Measurements from ENCODE around the gene NAV3.

DNA sequence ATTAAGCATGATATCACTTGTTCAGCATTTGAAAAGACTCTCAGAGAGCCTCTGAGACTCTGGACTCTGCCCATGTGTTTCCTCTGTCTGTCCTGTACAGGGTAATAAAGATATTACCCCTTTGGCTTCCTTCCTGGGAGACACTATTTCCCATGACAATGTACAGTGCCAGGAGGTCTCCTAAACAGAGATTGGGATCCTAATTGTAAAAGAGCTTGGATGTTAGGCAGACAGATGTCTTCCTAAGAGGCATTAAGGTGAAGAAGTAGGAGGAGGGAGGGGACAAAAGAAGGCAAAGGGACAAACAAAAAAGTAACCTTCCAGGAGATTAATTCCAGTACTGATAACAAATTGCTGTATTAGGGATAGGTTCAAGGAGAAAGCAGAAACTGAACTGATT, 45.5 kb upstream of the NAV3 start:
- TF ChIP-seq, protein P1, sequence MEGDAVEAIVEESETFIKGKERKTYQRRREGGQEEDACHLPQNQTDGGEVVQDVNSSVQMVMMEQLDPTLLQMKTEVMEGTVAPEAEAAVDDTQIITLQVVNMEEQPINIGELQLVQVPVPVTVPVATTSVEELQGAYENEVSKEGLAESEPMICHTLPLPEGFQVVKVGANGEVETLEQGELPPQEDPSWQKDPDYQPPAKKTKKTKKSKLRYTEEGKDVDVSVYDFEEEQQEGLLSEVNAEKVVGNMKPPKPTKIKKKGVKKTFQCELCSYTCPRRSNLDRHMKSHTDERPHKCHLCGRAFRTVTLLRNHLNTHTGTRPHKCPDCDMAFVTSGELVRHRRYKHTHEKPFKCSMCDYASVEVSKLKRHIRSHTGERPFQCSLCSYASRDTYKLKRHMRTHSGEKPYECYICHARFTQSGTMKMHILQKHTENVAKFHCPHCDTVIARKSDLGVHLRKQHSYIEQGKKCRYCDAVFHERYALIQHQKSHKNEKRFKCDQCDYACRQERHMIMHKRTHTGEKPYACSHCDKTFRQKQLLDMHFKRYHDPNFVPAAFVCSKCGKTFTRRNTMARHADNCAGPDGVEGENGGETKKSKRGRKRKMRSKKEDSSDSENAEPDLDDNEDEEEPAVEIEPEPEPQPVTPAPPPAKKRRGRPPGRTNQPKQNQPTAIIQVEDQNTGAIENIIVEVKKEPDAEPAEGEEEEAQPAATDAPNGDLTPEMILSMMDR (IDR thresholded peaks at IDR 0.05): no peak
- no peak for TF ChIP-seq POLR2A (IDR thresholded peaks at IDR 0.05)

Data from gastroesophageal sphincter (tissue), 3 donors.